NCI-H2227 (cell line): Measurements from ENCODE around the gene DHRS3.

ENCODE experiments used
- DNase-seq: peaks from one replicate; lab custom pipeline; 2025; ENCODE audit not compliant: unreplicated experiment; lab: John Stamatoyannopoulos, UW

DHRS3 gene

GRCh38 chr1:12600335-12600734 is 17.7 kb downstream of the DHRS3 start:
- DNase-seq = no peak

- DNase-seq = no peak
Measured at GRCh38 chr1:12599657-12600056, 18.4 kb downstream of the DHRS3 start.

GRCh38 chr1:12598974-12599373 is 19.0 kb downstream of the DHRS3 start:
- DNase-seq = no peak

GRCh38 chr1:12597792-12598191 is 20.2 kb downstream of the DHRS3 start:
- DNase-seq = no peak

GRCh38 chr1:12596007-12596821 is 21.8 kb downstream of the DHRS3 start:
- DNase-seq = no peak

GRCh38 chr1:12595757-12596006 is 22.3 kb downstream of the DHRS3 start:
- no peak for DNase-seq

GRCh38 chr1:12594966-12595756 is 22.8 kb downstream of the DHRS3 start:
- DNase-seq = peak; percentile 19

- DNase-seq = no peak
Measured at GRCh38 chr1:12594490-12594889, 23.5 kb downstream of the DHRS3 start.

- no peak for DNase-seq
Measured at GRCh38 chr1:12593621-12594066, 24.4 kb downstream of the DHRS3 start.

GRCh38 chr1:12592496-12592895 is 25.5 kb downstream of the DHRS3 start:
- DNase-seq = no peak

- no peak for DNase-seq
Measured at GRCh38 chr1:12591267-12591938, 26.6 kb downstream of the DHRS3 start.

GRCh38 chr1:12588695-12589094 is 29.3 kb downstream of the DHRS3 start:
- no peak for DNase-seq

GRCh38 chr1:12587981-12588640 is 29.9 kb downstream of the DHRS3 start:
- DNase-seq = no peak

GRCh38 chr1:12585951-12586942 is 31.8 kb downstream of the DHRS3 start:
- no peak for DNase-seq

GRCh38 chr1:12585536-12585935 is 32.5 kb downstream of the DHRS3 start:
- no peak for DNase-seq

- no peak for DNase-seq
Measured at GRCh38 chr1:12584900-12585525, 33.0 kb downstream of the DHRS3 start.

GRCh38 chr1:12583484-12583883 is 34.5 kb downstream of the DHRS3 start:
- DNase-seq = no peak

GRCh38 chr1:12582649-12583048 is 35.4 kb downstream of the DHRS3 start:
- no peak for DNase-seq

- no peak for DNase-seq
Measured at GRCh38 chr1:12581179-12581578, 36.8 kb downstream of the DHRS3 start.
